Measurements from ENCODE around the gene OR5B2. TPM values are rescaled to one million over a fixed set of nuclear protein-coding genes. Genes with fewer than 3 reads are reported as not detected.

OR5B2 gene
- not detected in 2 replicates for total RNA-seq

GRCh38 chr11:58428021-58428420 is at the start of gene OR5B2:
Gene OR5B2 (minus strand): TSS chr11:58428121. CDS start chr11:58423261, 4,860 bp downstream.

DNA sequence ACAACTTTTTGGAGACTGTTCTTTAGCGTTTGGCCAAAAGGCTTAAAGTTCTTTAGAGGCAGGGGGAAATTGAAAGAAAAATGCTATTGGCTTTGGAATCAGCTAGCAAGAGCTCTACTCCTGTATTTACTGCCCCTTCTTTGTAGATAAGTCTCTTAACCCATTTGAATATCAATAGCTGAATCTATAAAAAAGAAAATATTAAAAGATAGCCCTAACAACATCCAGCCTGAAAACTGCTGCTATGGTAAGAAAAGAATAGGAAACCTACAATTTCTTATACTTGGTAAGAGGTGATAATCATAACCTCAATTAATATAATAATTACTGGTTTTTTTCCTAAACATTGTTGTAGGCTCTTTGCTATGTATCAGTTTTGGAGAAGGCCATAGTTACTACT is 14.2 kb upstream of the OR5B2 start, which contains the start of gene OR5B12:
TSS of gene OR5B12 (minus strand) at position 101 of the 400 bp plus-strand sequence. CDS start 2,085 bp downstream, outside the sequence.

GRCh38 chr11:58406774-58407173 is 21.1 kb downstream of the OR5B2 start, which contains the start of gene OR5B3:
Gene OR5B3 (minus strand): TSS chr11:58406874. CDS start chr11:58403409, 3,465 bp downstream.

Other genes with a start within 250 kb of the OR5B2 start
- not detected in 2 replicates for gene OR9Q2, start 239.1 kb downstream of the OR5B2 start, total RNA-seq
- gene OR1S2, start 224.0 kb downstream of the OR5B2 start, total RNA-seq = not detected in 2 replicates
- not detected in 2 replicates for gene OR1S1, start 215.4 kb downstream of the OR5B2 start, total RNA-seq
- not detected in 2 replicates for gene OR10Q1, start 199.2 kb downstream of the OR5B2 start, total RNA-seq
- gene OR10W1, start 159.9 kb downstream of the OR5B2 start, total RNA-seq = not detected in 2 replicates
- gene OR5B17, start 69.1 kb downstream of the OR5B2 start, total RNA-seq = not detected in 2 replicates
- gene OR5B3, start 21.2 kb downstream of the OR5B2 start, total RNA-seq = not detected in 2 replicates
- gene OR5B12, start 14.1 kb upstream of the OR5B2 start, total RNA-seq = not detected in 2 replicates
- gene OR5B21, start 80.0 kb upstream of the OR5B2 start, total RNA-seq = not detected in 2 replicates
- 4.3 and 7.6 TPM in 2 replicates for gene LPXN, start 147.7 kb upstream of the OR5B2 start, total RNA-seq
- 36.6 and 38.8 TPM in 2 replicates for gene ZFP91, start 150.9 kb upstream of the OR5B2 start, total RNA-seq
- 0.13 and 2.4 TPM in 2 replicates for gene CNTF, start 194.5 kb upstream of the OR5B2 start, total RNA-seq

Measured in epithelial cell of alveolus of lung (primary cell).